ENCODE data around the gene CREB3L2.
A peak's percentile ranks its signal among the peaks of the same experiment; 100 is the strongest.

The CREB3L2 gene

GRCh38 chr7:137873524-137873923, 128.4 kb downstream of the CREB3L2 start:
- peak; percentile 88 for DNase-seq (ENCODE audit: low read depth)
- TF ChIP-seq CTCF (conservative IDR thresholded peaks at IDR 0.05; ENCODE audit: low read length): no peak
- H3K4me3 ChIP-seq (ENCODE audit: low read length): no peak overlapping the region

DNA sequence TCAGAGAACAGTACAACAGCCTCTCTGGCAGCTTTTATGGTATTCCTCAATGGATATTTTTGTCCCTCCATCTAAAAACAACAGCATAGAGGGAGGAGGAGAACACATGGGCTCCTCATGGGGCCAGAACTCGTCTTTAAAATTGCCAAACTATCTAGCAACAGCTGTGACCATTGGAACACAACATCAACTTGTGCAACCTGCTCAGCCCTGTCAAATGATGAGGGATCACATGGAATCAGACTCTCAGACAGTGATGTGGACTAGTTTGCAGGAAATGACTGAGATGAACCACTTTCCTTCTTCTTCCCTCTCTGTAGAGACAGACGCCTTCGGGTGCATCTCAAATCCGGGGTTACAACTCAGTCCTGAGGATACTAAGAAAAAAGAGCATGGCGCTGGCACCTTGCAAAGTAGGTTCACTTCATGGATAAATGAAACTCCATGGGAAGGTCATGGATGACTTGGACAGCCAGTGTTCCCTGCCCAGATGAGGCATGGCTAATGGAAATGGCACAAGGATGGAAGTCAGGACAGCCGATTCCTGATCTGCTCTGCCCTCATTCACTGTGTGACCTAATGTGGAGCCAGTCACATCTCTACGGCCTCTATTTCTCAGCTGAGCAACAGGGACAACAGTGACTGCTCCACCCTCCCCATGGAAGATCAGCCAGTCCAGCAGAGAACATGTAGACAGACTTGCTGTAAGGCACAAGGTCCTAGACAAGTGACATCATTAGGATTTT, 130.5 kb downstream of the CREB3L2 start:
- peak; percentile 93 for DNase-seq (ENCODE audit: low read depth)
- TF ChIP-seq CTCF (conservative IDR thresholded peaks at IDR 0.05; ENCODE audit: low read length): no peak
- H3K4me3 ChIP-seq (ENCODE audit: low read length): no peak overlapping the region

GRCh38 chr7:137870684-137871083, 131.2 kb downstream of the CREB3L2 start:
- no peak overlapping the region for H3K4me3 ChIP-seq (ENCODE audit: low read length)
- DNase-seq (ENCODE audit: low read depth): peak; percentile 30
- no peak for TF ChIP-seq CTCF (conservative IDR thresholded peaks at IDR 0.05; ENCODE audit: low read length)

- TF ChIP-seq CTCF (conservative IDR thresholded peaks at IDR 0.05; ENCODE audit: low read length): no peak
- H3K4me3 ChIP-seq (ENCODE audit: low read length): no peak overlapping the region
- no peak for DNase-seq (ENCODE audit: low read depth)
These were observed 131.8 kb downstream of the CREB3L2 start for GRCh38 chr7:137870078-137870477.

DNA sequence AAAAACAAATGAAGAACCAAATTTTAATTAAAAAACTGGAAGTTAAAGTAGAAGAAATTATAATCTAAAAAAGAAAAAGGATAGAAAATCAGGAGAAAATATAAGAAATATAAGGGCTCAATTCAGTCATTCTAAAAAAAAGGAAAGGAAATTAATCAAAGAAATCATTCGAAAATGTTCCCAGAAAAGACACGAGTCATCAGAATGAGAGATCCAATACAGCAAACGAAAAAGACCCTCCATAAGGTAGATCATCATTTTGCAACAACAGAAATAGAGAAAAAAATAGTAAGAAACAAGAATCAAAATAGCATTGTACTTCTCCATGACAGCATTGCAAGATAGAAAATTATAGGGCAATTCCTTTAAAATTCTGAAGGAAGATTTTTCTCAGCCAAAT, 132.6 kb downstream of the CREB3L2 start:
- no peak for DNase-seq (ENCODE audit: low read depth)
- TF ChIP-seq CTCF (conservative IDR thresholded peaks at IDR 0.05; ENCODE audit: low read length): no peak
- no peak overlapping the region for H3K4me3 ChIP-seq (ENCODE audit: low read length)

DNA sequence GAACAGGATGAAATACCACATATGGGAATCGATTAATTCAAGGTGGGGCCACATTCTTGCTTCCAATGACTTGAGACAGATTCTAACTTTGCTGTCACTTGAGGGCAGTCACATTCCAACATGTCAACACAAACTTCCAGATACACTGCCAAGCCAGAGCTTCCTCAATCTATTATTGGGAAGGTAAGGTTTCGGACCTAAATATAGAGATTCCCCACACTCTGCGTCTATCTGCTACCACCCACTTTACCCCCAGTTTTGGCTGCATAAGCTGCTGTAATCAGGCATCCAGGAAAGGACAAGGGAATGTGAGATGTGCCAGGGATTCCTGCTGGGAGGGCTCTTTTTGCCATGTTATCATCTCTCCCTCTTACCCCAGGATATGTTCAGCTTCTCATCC, 134.6 kb downstream of the CREB3L2 start:
- no peak for DNase-seq (ENCODE audit: low read depth)
- no peak overlapping the region for H3K4me3 ChIP-seq (ENCODE audit: low read length)
- no peak for TF ChIP-seq CTCF (conservative IDR thresholded peaks at IDR 0.05; ENCODE audit: low read length)

DNA sequence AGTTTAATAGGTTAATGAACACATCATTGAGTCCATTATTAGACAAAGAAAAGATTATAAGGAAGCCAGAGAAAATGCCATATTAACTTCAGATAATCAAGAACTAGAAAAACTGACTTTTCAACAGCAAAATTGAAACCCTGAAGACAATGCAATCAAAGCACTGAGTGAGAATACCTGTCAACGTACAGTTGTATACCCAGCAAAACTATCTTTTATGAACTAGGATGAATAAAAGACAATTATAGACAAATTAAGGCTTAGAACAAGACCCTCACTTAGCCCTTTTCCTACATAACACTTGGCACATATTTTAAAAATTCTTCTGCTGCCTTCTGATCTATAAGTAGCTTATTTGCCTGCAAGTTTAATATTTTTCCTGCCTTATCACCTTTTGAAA, 136.1 kb downstream of the CREB3L2 start:
- no peak overlapping the region for H3K4me3 ChIP-seq (ENCODE audit: low read length)
- TF ChIP-seq CTCF (conservative IDR thresholded peaks at IDR 0.05; ENCODE audit: low read length): no peak
- no peak for DNase-seq (ENCODE audit: low read depth)
